ENCODE measurements around the gene RNF187. TPM values are rescaled to one million over a fixed set of nuclear protein-coding genes. Genes with fewer than 3 reads are reported as not detected.

The RNF187 gene
- total RNA-seq, 1 experiment from 2014 or later, result 141 TPM

DNA sequence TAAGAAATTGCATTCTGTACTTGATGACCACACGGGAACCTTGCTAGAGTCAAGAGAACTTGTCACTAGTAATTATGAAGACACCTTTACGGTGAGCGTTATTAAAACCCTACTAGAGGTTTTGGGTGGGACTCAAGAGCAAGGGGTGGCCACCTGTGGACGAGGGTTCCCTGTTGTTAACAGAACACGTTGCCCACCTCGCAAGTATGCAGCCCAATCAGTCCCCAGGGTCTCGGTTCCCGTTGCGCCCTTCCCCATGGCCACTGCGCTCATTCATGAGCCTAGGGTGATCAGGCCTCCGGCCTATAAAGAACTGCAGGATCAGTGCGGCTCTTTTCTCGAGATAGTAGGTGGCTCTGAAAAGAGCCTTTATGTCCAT, 30.2 kb upstream of the RNF187 start:
- no peaks in the 10 kb centered on the region for H3K9me3 Mint-ChIP-seq

GRCh38 chr1:228457396-228458176, 29.6 kb upstream of the RNF187 start:
- H3K9me3 Mint-ChIP-seq, result no peaks in the 10 kb centered on the region
- DNase-seq (ENCODE audit: low spot score) (peak; percentile 87), ATAC-seq (peak; percentile 90)
- peaks cover 11% of the 10 kb centered on the region for H3K27me3 Mint-ChIP-seq (ENCODE audit: low read depth)
- ChIA-PET CTCF (interaction anchor here (0.6 to 2.2 kb wide), 12 partner anchors 9 to 64 kb away, joined by 3 to 12 read pairs (median 4); no protein-coding TSS in a partner anchor), POLR2A (interaction anchor here (0.6 to 3.1 kb wide), 20 partner anchors 9 to 391 kb away, joined by 3 to 52 read pairs (median 6); partner anchors contain the start of genes RNF187 and TRIM11)
- H3K4me1 Mint-ChIP-seq, result peaks cover 33% of the 10 kb centered on the region
- H3K27ac Mint-ChIP-seq, result peak overlapping the region; percentile 100
- peak overlapping the region; percentile 96 for H3K4me3 Mint-ChIP-seq
- peaks cover 3% of the 10 kb centered on the region; the same call in 1 of the 2 replicates for H3K36me3 Mint-ChIP-seq
- TF ChIP-seq ATF6 (CRISPR knock-in tag; IDR thresholded peaks at IDR 0.05) (no peak), HMGXB4 (CRISPR knock-in tag; IDR thresholded peaks at IDR 0.05) (peak; percentile 94), ESRRA (CRISPR knock-in tag; IDR thresholded peaks at IDR 0.05; ENCODE audit: borderline replicate concordance) (no peak), FOXK1 (CRISPR knock-in tag; IDR thresholded peaks at IDR 0.05) (peak; percentile 95), ZMAT4 (CRISPR knock-in tag; IDR thresholded peaks at IDR 0.05) (no peak)
- TF ChIP-seq, protein P1, sequence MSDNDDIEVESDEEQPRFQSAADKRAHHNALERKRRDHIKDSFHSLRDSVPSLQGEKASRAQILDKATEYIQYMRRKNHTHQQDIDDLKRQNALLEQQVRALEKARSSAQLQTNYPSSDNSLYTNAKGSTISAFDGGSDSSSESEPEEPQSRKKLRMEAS (CRISPR knock-in tag; IDR thresholded peaks at IDR 0.05), result peak; percentile 81

More for the DNA sequence above, 30.2 kb upstream of the RNF187 start:
- POLR2A ChIA-PET, result interaction anchor here (0.6 to 3.1 kb wide), 16 partner anchors 9 to 391 kb away, joined by 3 to 52 read pairs (median 6); partner anchors contain the start of genes RNF187 and TRIM11
- Mint-ChIP-seq H3K27ac (peak overlapping the region; percentile 100), H3K4me3 (peak overlapping the region; percentile 96), H3K36me3 (peaks cover 3% of the 10 kb centered on the region; the same call in 1 of the 2 replicates), H3K4me1 (peaks cover 30% of the 10 kb centered on the region), H3K27me3 (ENCODE audit: low read depth) (peaks cover 6% of the 10 kb centered on the region)
- TF ChIP-seq ZBTB21 (CRISPR knock-in tag; IDR thresholded peaks at IDR 0.05; ENCODE audit: borderline replicate concordance), result no peak
- TF ChIP-seq, protein P2, sequence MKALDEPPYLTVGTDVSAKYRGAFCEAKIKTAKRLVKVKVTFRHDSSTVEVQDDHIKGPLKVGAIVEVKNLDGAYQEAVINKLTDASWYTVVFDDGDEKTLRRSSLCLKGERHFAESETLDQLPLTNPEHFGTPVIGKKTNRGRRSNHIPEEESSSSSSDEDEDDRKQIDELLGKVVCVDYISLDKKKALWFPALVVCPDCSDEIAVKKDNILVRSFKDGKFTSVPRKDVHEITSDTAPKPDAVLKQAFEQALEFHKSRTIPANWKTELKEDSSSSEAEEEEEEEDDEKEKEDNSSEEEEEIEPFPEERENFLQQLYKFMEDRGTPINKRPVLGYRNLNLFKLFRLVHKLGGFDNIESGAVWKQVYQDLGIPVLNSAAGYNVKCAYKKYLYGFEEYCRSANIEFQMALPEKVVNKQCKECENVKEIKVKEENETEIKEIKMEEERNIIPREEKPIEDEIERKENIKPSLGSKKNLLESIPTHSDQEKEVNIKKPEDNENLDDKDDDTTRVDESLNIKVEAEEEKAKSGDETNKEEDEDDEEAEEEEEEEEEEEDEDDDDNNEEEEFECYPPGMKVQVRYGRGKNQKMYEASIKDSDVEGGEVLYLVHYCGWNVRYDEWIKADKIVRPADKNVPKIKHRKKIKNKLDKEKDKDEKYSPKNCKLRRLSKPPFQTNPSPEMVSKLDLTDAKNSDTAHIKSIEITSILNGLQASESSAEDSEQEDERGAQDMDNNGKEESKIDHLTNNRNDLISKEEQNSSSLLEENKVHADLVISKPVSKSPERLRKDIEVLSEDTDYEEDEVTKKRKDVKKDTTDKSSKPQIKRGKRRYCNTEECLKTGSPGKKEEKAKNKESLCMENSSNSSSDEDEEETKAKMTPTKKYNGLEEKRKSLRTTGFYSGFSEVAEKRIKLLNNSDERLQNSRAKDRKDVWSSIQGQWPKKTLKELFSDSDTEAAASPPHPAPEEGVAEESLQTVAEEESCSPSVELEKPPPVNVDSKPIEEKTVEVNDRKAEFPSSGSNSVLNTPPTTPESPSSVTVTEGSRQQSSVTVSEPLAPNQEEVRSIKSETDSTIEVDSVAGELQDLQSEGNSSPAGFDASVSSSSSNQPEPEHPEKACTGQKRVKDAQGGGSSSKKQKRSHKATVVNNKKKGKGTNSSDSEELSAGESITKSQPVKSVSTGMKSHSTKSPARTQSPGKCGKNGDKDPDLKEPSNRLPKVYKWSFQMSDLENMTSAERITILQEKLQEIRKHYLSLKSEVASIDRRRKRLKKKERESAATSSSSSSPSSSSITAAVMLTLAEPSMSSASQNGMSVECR (CRISPR knock-in tag; IDR thresholded peaks at IDR 0.05; ENCODE audit: borderline replicate concordance), result no peak
- no peak for TF ChIP-seq TEAD1 (CRISPR knock-in tag; IDR thresholded peaks at IDR 0.05)
- TF ChIP-seq FOXP4 (CRISPR knock-in tag; IDR thresholded peaks at IDR 0.05), result no peak
- no peak for TF ChIP-seq CBFB (CRISPR knock-in tag; IDR thresholded peaks at IDR 0.05; ENCODE audit: low read depth)
- TF ChIP-seq, protein P3, sequence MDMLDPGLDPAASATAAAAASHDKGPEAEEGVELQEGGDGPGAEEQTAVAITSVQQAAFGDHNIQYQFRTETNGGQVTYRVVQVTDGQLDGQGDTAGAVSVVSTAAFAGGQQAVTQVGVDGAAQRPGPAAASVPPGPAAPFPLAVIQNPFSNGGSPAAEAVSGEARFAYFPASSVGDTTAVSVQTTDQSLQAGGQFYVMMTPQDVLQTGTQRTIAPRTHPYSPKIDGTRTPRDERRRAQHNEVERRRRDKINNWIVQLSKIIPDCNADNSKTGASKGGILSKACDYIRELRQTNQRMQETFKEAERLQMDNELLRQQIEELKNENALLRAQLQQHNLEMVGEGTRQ (CRISPR knock-in tag; IDR thresholded peaks at IDR 0.05), result no peak
- no peak for TF ChIP-seq NR3C1 (CRISPR knock-in tag; conservative IDR thresholded peaks at IDR 0.05; ENCODE audit: low read depth)
- TF ChIP-seq, protein P4, sequence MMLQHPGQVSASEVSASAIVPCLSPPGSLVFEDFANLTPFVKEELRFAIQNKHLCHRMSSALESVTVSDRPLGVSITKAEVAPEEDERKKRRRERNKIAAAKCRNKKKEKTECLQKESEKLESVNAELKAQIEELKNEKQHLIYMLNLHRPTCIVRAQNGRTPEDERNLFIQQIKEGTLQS (CRISPR knock-in tag; conservative IDR thresholded peaks at IDR 0.05), result no peak
- TF ChIP-seq, protein P5, sequence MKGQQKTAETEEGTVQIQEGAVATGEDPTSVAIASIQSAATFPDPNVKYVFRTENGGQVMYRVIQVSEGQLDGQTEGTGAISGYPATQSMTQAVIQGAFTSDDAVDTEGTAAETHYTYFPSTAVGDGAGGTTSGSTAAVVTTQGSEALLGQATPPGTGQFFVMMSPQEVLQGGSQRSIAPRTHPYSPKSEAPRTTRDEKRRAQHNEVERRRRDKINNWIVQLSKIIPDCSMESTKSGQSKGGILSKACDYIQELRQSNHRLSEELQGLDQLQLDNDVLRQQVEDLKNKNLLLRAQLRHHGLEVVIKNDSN (CRISPR knock-in tag; IDR thresholded peaks at IDR 0.05), result no peak
- CTCF ChIA-PET, result interaction anchor here (0.7 to 2.2 kb wide), 10 partner anchors 10 to 64 kb away, joined by 3 to 12 read pairs (median 3); no protein-coding TSS in a partner anchor
- ATAC-seq (peak; percentile 1), DNase-seq (ENCODE audit: low spot score) (no peak)

Measured in WTC11 (cell line).